H1 (cell line): Measurements from ENCODE around the gene CELSR1. TPM values are rescaled to one million over a fixed set of nuclear protein-coding genes. Genes with fewer than 3 reads are reported as not detected.

Experiments
- CTCF ChIA-PET: fragments of 300-600 bp; sonication (Branson Sonifier 250); formaldehyde crosslinking; loops from one replicate; lab custom pipeline; 2021; ENCODE audit not compliant: partially characterized antibody; lab: Charles Lee
- POLR2A ChIA-PET: fragments of 300-600 bp; sonication (Branson Sonifier 250); formaldehyde crosslinking; loops from one replicate; lab custom pipeline; 2021; ENCODE audit warnings: inconsistent platforms; ENCODE audit not compliant: partially characterized antibody; lab: Charles Lee
- DNase-seq, 2 experiments: peaks; one replicate each; pipeline versions ENCODE4 v3.0.0 to v3.0.0-alpha.2; 2010 to 2022; ENCODE audit warnings: low spot score in 2 of 2, low read depth in 1 of 2, mixed read lengths in 1 of 2
- FAIRE-seq: peaks from 2 replicates; lab custom pipeline; 2011; peaks lifted over from hg19 to GRCh38; lab: Jason Lieb, UNC
- H2AFZ ChIP-seq: 2 replicates; pipeline ENCODE4 v1.8.1; 2012; ENCODE audit warnings: low read length, inconsistent platforms
- H2AK5ac ChIP-seq: 2 replicates; pipeline ENCODE4 v1.6.1; 2013; ENCODE audit warnings: low read depth, low read length
- H2BK120ac ChIP-seq: replicated peaks from 2 replicates; pipeline ENCODE3; 2013; ENCODE audit warnings: low read depth, low read length, inconsistent platforms
- H2BK12ac ChIP-seq: 2 replicates; pipeline ENCODE4 v1.6.1; 2013; ENCODE audit warnings: low read depth, low read length
- H2BK15ac ChIP-seq: 2 replicates; pipeline ENCODE4 v1.6.1; 2013; ENCODE audit warnings: low read length
- H2BK20ac ChIP-seq: 2 replicates; pipeline ENCODE4 v1.6.1; 2013; ENCODE audit warnings: low read length
- H2BK5ac ChIP-seq: 2 replicates; pipeline ENCODE4 v1.6.1; 2013; ENCODE audit warnings: low read depth, low read length
- H3K14ac ChIP-seq: 2 replicates; pipeline ENCODE4 v1.6.1; 2013; ENCODE audit warnings: inconsistent platforms; ENCODE audit not compliant: insufficient read length
- H3K18ac ChIP-seq: 2 replicates; pipeline ENCODE4 v1.6.1; 2013; ENCODE audit warnings: low read length; ENCODE audit errors: extremely low read depth
- H3K23ac ChIP-seq: 2 replicates; pipeline ENCODE4 v1.6.1; 2013; ENCODE audit warnings: inconsistent platforms; ENCODE audit not compliant: insufficient read length
- H3K23me2 ChIP-seq: 2 replicates; pipeline ENCODE4 v1.6.1; 2013; ENCODE audit warnings: low read depth, low read length
- H3K27ac ChIP-seq: 2 replicates; pipeline ENCODE4 v1.6.1; 2011; ENCODE audit warnings: low read depth, low read length, inconsistent platforms
- H3K27me3 ChIP-seq, 4 experiments: replicated peaks in 1 of 4; 1 replicate in 1 of 4; 2 replicates in 3 of 4; pipeline versions ENCODE4 v1.6.1 to v1.8.1; 2011 to 2013; ENCODE audit warnings: low read length in 3 of 4, mild to moderate bottlenecking in 3 of 4, inconsistent platforms in 2 of 4, mixed read lengths in 2 of 4, moderate library complexity in 1 of 4; ENCODE audit not compliant: control insufficient read depth in 3 of 4, insufficient read depth in 3 of 4; ENCODE audit errors: extremely low read depth in 1 of 4
- H3K36me3 ChIP-seq, 4 experiments: 2 replicates each; pipeline versions ENCODE4 v1.6.1 to v1.8.1; 2011 to 2013; ENCODE audit warnings: mild to moderate bottlenecking in 4 of 4, low read length in 3 of 4, moderate library complexity in 2 of 4, control low read depth in 1 of 4, inconsistent platforms in 1 of 4; ENCODE audit not compliant: insufficient read depth in 4 of 4, control insufficient read depth in 2 of 4
- H3K4ac ChIP-seq: replicated peaks from 2 replicates; pipeline ENCODE3; 2013; ENCODE audit warnings: low read length, low read depth, mixed read lengths, inconsistent platforms; ENCODE audit not compliant: insufficient read length
- H3K4me1 ChIP-seq, 4 experiments: replicated peaks in 1 of 4; 1 replicate in 1 of 4; 2 replicates in 3 of 4; pipeline versions ENCODE4 v1.6.1 to v1.8.1; 2011 to 2013; ENCODE audit warnings: low read length in 3 of 4, inconsistent platforms in 2 of 4, mixed read lengths in 1 of 4; ENCODE audit not compliant: insufficient read depth in 4 of 4, control insufficient read depth in 3 of 4
- H3K4me2 ChIP-seq, 2 experiments: 2 replicates each; pipeline versions ENCODE4 v1.6.1 to v1.8.1; 2011 to 2013; ENCODE audit warnings: low read depth in 2 of 2, low read length in 2 of 2, control low read depth in 1 of 2, inconsistent platforms in 1 of 2, mild to moderate bottlenecking in 1 of 2; ENCODE audit not compliant: insufficient read depth in 1 of 2
- H3K4me3 ChIP-seq, 4 experiments: fragments of 200-600, 300-600 bp in 1 of 4; sonication (generic), shearing (Covaris generic), sonication (Bioruptor Twin) in 1 of 4; 2 replicates each; pipeline versions ENCODE4 v1.5.1 to v1.8.1; 2011 to 2016; ENCODE audit warnings: low read length in 4 of 4, low read depth in 3 of 4, control low read depth in 2 of 4, inconsistent platforms in 2 of 4, mild to moderate bottlenecking in 2 of 4, mixed read lengths in 1 of 4, moderate library complexity in 1 of 4; ENCODE audit not compliant: insufficient read depth in 2 of 4; ENCODE audit errors: extremely low read depth in 1 of 4
- H3K56ac ChIP-seq: replicated peaks from 2 replicates; pipeline ENCODE3; 2013; ENCODE audit warnings: low read depth, mild to moderate bottlenecking, mixed read lengths, low read length, inconsistent platforms; ENCODE audit not compliant: insufficient read length
- H3K79me1 ChIP-seq: 2 replicates; pipeline ENCODE4 v1.6.1; 2013; ENCODE audit warnings: low read depth, low read length, control low read depth
- H3K79me2 ChIP-seq, 2 experiments: 2 replicates each; pipeline versions ENCODE4 v1.6.1 to v1.8.1; 2012 to 2013; ENCODE audit warnings: low read length in 2 of 2, mild to moderate bottlenecking in 2 of 2, inconsistent platforms in 1 of 2; ENCODE audit not compliant: insufficient read depth in 2 of 2, control insufficient read depth in 1 of 2
- H3K9ac ChIP-seq, 4 experiments: replicated peaks in 1 of 4; 1 replicate in 1 of 4; 2 replicates in 3 of 4; pipeline versions ENCODE4 v1.6.1 to v1.8.1; 2011 to 2013; ENCODE audit warnings: low read depth in 3 of 4, low read length in 3 of 4, control low read depth in 2 of 4, mild to moderate bottlenecking in 2 of 4, moderate library complexity in 2 of 4, inconsistent platforms in 1 of 4; ENCODE audit errors: extremely low read depth in 1 of 4
- H3K9me3 ChIP-seq, 2 experiments: 2 replicates each; pipeline versions ENCODE4 v1.6.1 to v1.8.1; 2012 to 2013; ENCODE audit warnings: mild to moderate bottlenecking in 2 of 2, moderate library complexity in 2 of 2, control low read depth in 1 of 2, inconsistent platforms in 1 of 2, low read depth in 1 of 2, low read length in 1 of 2, mixed read lengths in 1 of 2; ENCODE audit not compliant: insufficient read depth in 2 of 2
- H4K20me1 ChIP-seq, 2 experiments: replicated peaks in 1 of 2; 2 replicates each; pipeline versions ENCODE3 to v1.8.1; 2011 to 2013; ENCODE audit warnings: inconsistent platforms in 2 of 2, low read length in 2 of 2, mild to moderate bottlenecking in 1 of 2; ENCODE audit not compliant: insufficient read depth in 2 of 2, control insufficient read depth in 1 of 2
- H4K5ac ChIP-seq: 2 replicates; pipeline ENCODE4 v1.6.1; 2013; ENCODE audit warnings: low read length, low read depth, mixed read lengths, inconsistent platforms; ENCODE audit not compliant: insufficient read length
- H4K8ac ChIP-seq: 2 replicates; pipeline ENCODE4 v1.8.0; 2013; ENCODE audit warnings: mild to moderate bottlenecking, moderate library complexity, low read length, inconsistent platforms; ENCODE audit not compliant: insufficient read depth; ENCODE audit errors: extremely low read depth
- H4K91ac ChIP-seq: replicated peaks from 2 replicates; pipeline ENCODE3; 2013; ENCODE audit warnings: low read length, mixed read lengths, inconsistent platforms; ENCODE audit not compliant: insufficient read length
- BACH1 ChIP-seq: IDR thresholded peaks from 2 replicates; pipeline ENCODE4 v1.6.1; 2012; ENCODE audit warnings: low read length, improper control_type of control experiment
- EGR1 ChIP-seq: IDR thresholded peaks from 2 replicates; pipeline ENCODE4 v1.6.1; 2011; ENCODE audit warnings: low read depth, low read length, borderline replicate concordance
- HDAC6 ChIP-seq: IDR thresholded peaks from one replicate; pipeline ENCODE4 v1.7.1; 2012; ENCODE audit warnings: low read depth, mild to moderate bottlenecking, inconsistent platforms, low read length, moderate library complexity
- KDM5A ChIP-seq: fragments of 200-600 bp; IDR thresholded peaks from 2 replicates; pipeline ENCODE4 v1.7.1; 2012; ENCODE audit warnings: mild to moderate bottlenecking, low read length, inconsistent platforms, mixed read lengths
- MAFK ChIP-seq: IDR thresholded peaks from 2 replicates; pipeline ENCODE4 v1.6.1; 2012; ENCODE audit warnings: low read depth, mild to moderate bottlenecking, improper control_type of control experiment, low read length
- POU5F1 ChIP-seq: IDR thresholded peaks from 2 replicates; pipeline ENCODE4 v1.6.1; 2011; ENCODE audit warnings: low read depth, mild to moderate bottlenecking, low read length, moderate library complexity
- SUZ12 ChIP-seq: fragments of 200-600 bp; sonication (generic); IDR thresholded peaks from 2 replicates; pipeline ENCODE4 v1.6.1; 2012; ENCODE audit warnings: mild to moderate bottlenecking, inconsistent platforms, low read length, moderate library complexity, mixed read lengths
- TAF1 ChIP-seq: IDR thresholded peaks from 2 replicates; pipeline ENCODE4 v1.6.1; 2011; ENCODE audit warnings: mild to moderate bottlenecking, low read depth, low read length
- ZNF274 ChIP-seq: IDR thresholded peaks from 2 replicates; pipeline ENCODE4 v1.7.0; 2012; ENCODE audit warnings: low read length, borderline replicate concordance; ENCODE audit errors: extremely low read depth
- WGBS, 2 experiments: shearing (Covaris generic) in 1 of 2; methylation state at CpG; one replicate each; pipeline versions ENCODE4 v1.1.6 to v1.1.7; 2013 to 2015; ENCODE audit warnings: low lambda C conversion rate in 2 of 2, mixed read lengths in 2 of 2, inconsistent platforms in 1 of 2, low coverage in 1 of 2, missing lambda C conversion rate in 1 of 2; ENCODE audit not compliant: insufficient replicate concordance in 2 of 2, insufficient coverage in 1 of 2, insufficient read length in 1 of 2; ENCODE audit errors: extremely low coverage in 1 of 2, missing lambda C conversion rate in 1 of 2; 5-methylcytosine and 5-hydroxymethylcytosine counted together
- polyA plus RNA-seq, 7 experiments: library from polyadenylated mRNA; depleted of rRNA in 3 of 7; stranded (reverse) in 5 of 7; unstranded in 2 of 7; fragments of >200 nt in 5 of 7; fragments of 200-250 nt in 2 of 7; gene quantifications; 1 replicate in 5 of 7; 2 replicates in 1 of 7; 4 replicates in 1 of 7; pipeline versions ENCODE4 v1.2.1 to v1.2.3, GENCODE V29; 2011 to 2013; ENCODE audit warnings: missing spikeins in 2 of 7, mixed read lengths in 2 of 7
- total RNA-seq: library from RNA; stranded (reverse); fragmentation: NEBNext Ultra II Directional; extraction: Animal tissue kit (Norgen Biotek cat#: 25700); gene quantifications from 2 replicates; pipeline ENCODE4 v1.2.1, GENCODE V29; 2021
- TF ChIP-seq, protein P1 (sequence below): IDR thresholded peaks from 2 replicates; pipeline ENCODE4 v1.6.1; 2012; ENCODE audit warnings: low read length, inconsistent platforms

Gene CELSR1
- total and polyA plus RNA-seq, 2 of the 8 experiments (the other 6 are each of a cell fraction or from before 2014, with no cell fraction given): 9.0 to 12.4 TPM

- H4K20me1 ChIP-seq: peaks cover 0 to 4% of the 10 kb centered on the region in 2 experiments
- no peak overlapping the region for H2BK20ac ChIP-seq
- no peak overlapping the region for H2AK5ac ChIP-seq
- H3K9me3 ChIP-seq: no peaks in the 10 kb centered on the region
- H3K27ac ChIP-seq: no peak overlapping the region
- no peak overlapping the region for H2AFZ ChIP-seq
- H4K5ac ChIP-seq: no peak overlapping the region
- ChIA-PET CTCF (interaction anchor here (0.6 kb wide), 3 partner anchors 52 to 1533 kb away, joined by 3 to 4 read pairs (median 3); no protein-coding TSS in a partner anchor), POLR2A (interaction anchor here (0.8 kb wide), 1 partner anchor 24 kb away, joined by 3 read pairs; no protein-coding TSS in a partner anchor)
- H3K79me2 ChIP-seq: no peaks in the 10 kb centered on the region
- H2BK5ac ChIP-seq: peak overlapping the region; percentile 30; the same call in 1 of the 2 replicates
- H3K79me1 ChIP-seq: no peaks in the 10 kb centered on the region
- no peak overlapping the region for H3K23ac ChIP-seq
- peak overlapping the region; percentile 0; the same call in 1 of the 2 replicates for H4K8ac ChIP-seq
- H3K4me1 ChIP-seq: peaks cover 0 to 3% (median 0%) of the 10 kb centered on the region in 4 experiments; a peak in 2 of 7 replicates
- no peak overlapping the region for H3K56ac ChIP-seq
- no peak overlapping the region for H3K14ac ChIP-seq
- H3K23me2 ChIP-seq: no peaks in the 10 kb centered on the region
- no peak overlapping the region; a peak in 1 of 7 replicates for H3K9ac ChIP-seq
- H2BK15ac ChIP-seq: no peak overlapping the region
- H3K27me3 ChIP-seq: no peaks in the 10 kb centered on the region
- no peak overlapping the region for H3K4ac ChIP-seq
- no peak overlapping the region for H3K18ac ChIP-seq
- no peaks in the 10 kb centered on the region; a peak in 1 of 8 replicates for H3K36me3 ChIP-seq
- H3K4me3 ChIP-seq: no peak overlapping the region
- no peak overlapping the region for H2BK120ac ChIP-seq
- H3K4me2 ChIP-seq: no peak overlapping the region; a peak in 1 of 4 replicates
- WGBS, 2 experiments: 91% methylated on average over 50 of the region's 70 CpGs; no CpG with 5 or more reads in 1 of the 2 experiments
- no peak overlapping the region for H2BK12ac ChIP-seq
- DNase-seq (no peak), FAIRE-seq (no peak)
- H4K91ac ChIP-seq: no peak overlapping the region
- TF ChIP-seq TAF1: no peak
- no peak for TF ChIP-seq HDAC6
- TF ChIP-seq EGR1: no peak
- TF ChIP-seq ZNF274: no peak
- TF ChIP-seq, protein P1, sequence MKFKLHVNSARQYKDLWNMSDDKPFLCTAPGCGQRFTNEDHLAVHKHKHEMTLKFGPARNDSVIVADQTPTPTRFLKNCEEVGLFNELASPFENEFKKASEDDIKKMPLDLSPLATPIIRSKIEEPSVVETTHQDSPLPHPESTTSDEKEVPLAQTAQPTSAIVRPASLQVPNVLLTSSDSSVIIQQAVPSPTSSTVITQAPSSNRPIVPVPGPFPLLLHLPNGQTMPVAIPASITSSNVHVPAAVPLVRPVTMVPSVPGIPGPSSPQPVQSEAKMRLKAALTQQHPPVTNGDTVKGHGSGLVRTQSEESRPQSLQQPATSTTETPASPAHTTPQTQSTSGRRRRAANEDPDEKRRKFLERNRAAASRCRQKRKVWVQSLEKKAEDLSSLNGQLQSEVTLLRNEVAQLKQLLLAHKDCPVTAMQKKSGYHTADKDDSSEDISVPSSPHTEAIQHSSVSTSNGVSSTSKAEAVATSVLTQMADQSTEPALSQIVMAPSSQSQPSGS: no peak
- no peak for TF ChIP-seq BACH1
- no peak for TF ChIP-seq POU5F1
- no peak for TF ChIP-seq KDM5A
- no peak for TF ChIP-seq SUZ12
- no peak for TF ChIP-seq MAFK
Observed at GRCh38 chr22:46463435-46464227, 73.8 kb downstream of the CELSR1 start.
